NCI-H2227 (cell line): Measurements from ENCODE around the gene MAT1A.
"Not testable (repeated sequence)": the region's sequence is repeated elsewhere in the genome, so short reads cannot be mapped to it uniquely, and the experiment has no call there.

Experiments used
- DNase-seq: peaks from one replicate; lab custom pipeline; 2025; ENCODE audit not compliant: unreplicated experiment; lab: John Stamatoyannopoulos, UW

Gene MAT1A

DNA sequence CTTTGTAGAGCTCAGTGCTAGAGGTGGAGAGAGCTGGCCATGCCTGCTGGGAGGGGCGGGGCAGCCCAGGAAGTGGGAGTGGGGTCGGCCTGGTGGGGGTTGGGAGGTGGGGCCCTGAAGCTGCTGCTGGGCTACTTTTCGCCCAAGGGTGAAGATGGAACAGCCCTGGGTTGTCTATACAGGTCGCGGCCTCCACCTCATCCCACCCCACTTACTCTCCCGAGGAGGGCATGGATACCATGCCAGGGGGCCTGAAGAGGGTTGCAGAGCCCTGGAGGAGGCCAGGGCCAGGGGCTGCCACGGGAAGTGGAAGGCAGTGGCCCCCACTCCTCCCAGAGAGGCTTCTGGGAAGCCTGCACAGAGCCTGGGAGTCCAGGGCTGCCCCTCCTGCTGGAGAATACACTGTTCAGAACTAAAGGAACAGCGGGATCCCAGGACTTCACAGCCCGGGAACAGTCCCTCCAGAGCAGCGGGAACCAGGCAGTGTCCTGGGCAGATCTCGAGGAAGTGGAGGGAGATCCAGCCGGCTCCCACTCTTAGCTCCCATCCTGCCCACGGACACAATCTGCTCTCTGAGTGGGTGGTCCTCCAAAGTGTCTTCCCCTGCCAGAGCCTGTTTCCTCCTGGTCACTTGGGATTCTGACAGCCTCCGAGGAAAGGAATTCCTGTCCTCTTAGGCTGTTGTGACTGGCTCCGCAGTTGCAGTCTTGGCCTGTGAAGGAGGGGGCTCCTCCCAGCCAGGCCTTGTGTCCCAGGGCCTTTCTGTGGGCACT is 23.5 kb downstream of the MAT1A start:
- DNase-seq, result no peak

DNA sequence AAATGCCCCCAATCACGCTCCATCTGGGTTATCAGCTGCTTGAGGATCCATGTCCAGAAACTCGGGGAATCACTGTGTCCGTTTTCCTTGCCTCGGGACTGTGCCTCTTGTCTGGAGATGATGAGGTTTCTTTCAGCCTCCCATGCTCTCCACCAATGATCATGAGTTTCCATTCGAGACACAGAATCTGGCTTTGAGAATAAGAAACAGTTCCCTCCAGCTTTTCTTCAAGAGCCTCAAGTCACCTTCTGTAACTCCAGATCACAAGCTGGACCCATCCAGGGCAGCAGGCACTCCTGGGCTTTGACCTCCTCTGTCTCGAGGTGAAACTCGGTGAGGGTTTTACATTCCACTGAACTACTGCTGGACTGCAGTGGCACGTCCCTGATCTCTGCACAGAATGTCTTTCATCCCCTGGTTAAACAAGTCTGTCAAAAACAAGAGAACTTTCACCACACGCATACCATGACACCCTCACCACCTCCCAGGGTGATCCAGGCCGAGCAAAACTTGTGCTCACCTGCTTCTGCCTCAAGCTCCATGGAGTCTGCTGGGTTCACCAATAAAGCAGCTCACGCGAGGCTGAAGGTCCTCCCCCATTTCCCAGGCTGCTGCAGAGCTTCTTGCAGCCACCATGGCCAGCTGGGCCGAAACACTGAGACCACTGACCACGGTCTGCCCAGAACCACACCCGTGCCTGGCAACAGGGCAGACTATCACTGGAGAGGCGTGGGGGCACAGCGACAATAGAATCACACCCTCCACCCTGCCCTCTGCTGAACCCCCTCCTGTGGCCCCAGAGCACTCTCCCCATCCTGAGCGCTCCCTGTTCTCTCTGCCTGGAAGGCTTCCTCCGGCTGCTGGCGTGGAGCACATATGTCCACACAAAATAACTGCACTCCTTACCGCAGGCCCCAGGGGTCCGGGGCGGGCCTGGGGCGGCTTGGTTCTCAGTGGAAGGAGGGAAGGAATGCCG is 25.1 kb downstream of the MAT1A start:
- DNase-seq, result no peak

DNA sequence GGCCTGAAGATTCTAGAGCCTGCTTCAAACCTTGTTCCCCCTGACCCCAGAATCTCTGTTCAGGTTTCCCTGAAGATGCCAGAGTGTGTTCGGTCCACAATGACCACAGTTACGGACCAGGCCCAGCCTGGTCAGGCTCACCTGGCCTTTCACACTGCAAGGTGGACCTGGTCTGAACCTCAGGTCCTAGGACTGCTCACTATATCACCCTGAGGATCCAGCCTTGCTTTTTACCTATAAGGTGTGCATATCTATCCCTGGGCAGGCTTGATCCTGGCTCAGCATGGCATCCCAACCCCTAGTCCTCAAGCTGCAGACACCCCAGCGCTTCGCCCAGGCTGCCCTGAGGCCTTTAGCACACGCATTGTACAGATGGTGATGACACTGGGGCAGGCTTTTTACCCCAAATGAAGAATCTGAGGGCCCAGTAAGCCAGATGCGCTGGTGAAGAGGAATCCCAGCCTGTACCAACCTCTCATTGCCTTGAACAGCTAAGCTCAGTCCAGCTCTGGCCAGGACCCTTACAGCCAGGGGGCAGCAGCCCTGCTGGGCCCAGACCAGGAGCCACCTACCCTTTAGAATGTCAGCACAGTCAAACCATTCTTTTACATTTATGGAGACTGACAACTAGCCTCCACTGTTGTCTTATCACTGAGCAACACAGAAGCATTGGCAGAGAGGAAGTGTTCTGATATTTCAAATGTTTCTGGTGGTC is 28.0 kb downstream of the MAT1A start:
- DNase-seq, result no peak

DNA sequence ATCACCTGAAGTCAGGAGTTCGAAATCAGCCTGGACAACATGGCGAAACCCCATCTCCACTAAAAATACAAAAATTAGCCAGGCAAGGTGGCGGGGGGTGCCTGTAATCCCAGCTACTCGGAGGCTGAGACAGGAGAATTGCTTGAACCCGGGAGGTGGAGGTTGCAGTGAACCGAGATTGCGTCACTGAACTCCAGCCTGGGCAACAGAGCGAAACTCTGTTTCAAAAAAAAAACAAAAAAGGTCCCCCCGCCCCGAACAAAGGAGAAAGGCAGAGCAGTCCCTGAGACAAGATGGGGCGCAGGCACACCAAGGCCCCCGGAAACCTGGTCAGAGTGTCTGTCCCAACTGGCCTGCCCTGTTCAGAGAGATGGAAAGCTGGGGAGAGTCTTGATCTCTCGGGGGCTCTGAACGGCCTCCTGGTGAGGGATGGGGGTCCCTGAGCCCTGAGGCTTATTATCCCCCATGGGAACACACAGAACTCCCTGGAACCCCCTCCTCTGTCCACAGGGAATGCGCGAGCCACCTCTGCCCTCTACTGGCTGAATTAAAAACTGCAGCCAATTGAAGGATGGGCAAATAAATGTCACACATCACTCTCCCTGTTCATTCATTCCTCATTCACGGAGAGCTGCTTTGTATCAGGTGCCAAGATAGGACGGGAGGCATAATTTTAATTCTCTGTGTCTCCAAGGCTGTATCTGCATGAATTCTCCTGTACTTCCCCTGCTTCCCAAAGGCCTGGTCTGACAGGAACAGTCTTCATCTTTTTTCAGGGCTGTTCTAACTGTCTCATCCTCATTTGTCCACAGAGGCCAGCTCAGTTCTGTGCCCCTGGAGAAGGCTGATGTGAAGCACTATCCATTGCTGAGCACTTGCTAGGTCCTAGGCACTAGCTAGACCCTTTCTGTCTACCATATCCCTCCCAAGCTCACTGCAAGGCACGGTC is 28.9 kb downstream of the MAT1A start:
- DNase-seq, result peak; percentile 46

DNA sequence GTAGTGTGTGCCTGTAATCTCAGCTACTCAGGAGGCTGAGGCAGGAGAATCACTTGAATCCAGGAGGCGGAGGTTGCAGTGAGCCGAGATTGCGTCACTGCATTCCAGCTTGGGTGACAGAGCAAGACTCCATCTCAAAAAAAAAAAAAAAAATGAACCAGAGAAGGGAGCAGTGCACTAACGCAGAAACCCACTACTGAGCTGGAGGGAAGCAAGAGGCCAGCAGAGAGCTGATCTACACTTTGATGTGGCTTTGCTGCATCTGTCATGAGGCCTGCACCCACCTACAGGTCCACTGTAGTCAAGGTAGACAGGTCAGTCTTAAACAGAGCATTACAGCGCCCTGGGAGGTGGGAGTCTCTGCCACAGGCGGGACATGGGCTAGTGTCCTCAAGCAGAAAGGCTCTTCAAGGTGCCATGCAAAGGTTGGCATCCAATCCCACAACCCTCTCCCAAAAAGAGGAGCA is 30.0 kb downstream of the MAT1A start:
- no peak for DNase-seq

DNA sequence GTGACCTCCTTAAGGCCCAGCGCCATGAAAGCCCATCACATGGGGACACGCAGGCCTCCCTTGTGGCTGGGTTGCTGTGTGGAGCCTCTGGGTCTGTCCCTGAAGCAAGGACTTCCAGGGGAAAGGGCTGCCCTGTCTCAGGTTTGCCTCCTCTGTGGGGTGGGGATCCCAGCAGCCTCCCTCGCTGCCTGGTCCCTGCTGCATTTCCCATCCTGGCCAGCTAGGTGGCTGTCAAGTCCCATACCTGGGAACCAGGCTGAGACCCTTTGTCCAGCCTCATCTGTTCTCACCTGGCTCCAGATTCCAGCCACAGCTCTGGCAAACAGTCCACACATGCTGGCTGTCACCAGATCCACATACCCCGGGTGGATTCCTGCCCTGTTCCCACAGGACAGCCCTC is 32.7 kb downstream of the MAT1A start:
- DNase-seq, result not testable (repeated sequence)

DNA sequence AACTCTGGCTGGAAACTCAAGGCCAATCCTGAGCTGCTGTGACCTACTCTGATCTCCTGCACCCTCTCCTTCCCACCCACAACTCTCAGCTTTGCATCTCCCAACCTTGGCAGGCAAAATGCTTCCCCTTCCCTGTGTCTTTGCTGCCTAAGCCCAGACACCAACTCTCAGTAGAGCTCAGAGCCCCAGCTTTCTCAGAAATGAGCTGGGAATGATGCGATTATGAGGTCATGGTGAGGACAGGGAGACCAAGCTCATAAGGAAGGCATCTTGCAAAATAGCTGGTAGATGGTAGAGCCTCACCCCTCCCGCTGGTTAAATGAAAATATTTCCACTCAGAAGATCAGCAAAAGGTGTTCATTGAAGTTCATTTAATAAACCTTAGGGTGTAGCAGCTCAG is 34.7 kb downstream of the MAT1A start:
- DNase-seq, result not testable (repeated sequence)

DNA sequence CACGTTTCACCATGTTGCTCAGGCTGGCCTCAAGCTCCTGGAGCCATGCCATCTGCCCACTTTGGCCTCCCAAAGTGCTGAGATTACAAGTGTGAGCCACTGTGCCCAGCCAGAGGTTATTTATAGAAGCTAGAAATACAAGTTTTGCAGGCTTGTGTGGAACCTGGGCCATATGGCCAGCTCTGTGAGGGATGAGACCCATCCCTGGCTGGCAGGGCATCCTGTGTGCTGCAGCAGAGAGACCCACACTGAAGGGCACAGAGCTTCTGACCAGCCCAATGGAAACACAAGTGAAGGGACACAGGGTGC is 35.5 kb downstream of the MAT1A start:
- not testable (repeated sequence) for DNase-seq

DNA sequence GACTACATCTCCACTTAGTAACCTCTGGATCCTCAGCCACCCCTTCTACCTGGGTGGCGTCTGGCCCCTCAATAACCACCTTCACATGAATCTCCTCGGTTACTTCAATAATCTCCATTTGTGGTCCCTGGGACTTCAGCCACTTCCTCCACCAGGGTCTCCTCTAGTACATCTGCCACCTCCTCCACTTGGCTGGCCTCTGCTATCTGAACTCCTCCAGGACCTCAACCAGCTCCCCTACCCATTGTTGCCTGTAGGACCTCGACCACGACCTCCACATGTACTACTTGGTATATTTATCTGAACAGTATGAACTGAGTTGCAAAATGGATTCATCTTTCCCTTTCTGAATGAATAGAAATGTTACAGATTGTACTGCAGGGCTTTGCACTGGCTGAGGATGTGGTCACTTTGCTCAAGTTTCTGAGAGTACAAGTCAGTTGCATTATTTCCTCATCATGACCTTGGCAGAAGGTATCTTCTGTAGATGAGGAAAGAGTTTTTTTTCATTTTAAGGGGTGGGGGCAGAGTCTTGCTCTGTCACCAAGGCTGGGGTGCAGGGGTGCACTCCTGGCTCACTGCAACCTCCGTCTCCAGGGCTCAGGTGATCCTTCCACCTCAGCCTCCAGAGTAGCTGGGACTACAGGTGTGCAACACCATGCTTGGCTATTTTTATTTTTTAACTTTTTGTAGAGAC is 36.0 kb downstream of the MAT1A start:
- DNase-seq, result no peak

DNA sequence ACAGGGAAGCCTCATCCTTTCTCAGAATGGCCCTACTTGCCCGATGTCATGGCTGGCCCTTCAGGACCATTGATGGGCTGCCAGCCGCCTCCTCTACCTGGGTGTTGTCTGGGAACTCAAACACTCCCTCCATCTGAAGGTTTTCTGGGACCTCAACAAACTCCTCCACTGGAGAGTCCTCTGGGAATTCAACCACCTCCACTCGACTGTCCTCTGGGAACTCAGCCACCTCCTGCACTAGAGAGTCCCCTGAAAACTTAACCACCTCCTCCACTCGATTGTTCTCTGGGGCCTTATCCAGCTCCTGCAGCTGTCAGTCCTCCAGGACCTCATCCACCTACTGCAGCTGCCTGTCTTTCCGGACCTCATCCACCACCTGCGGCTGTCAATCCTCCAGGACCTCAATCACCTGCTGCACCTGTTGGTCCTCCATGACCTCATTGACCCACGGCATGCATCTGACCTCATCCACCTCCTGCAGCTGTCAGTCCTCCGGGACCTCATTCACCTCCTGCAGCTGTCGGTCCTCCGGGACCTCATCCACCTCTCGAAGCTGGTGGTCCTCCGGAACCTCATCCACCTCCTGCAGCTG is 37.1 kb downstream of the MAT1A start:
- DNase-seq, result no peak

DNA sequence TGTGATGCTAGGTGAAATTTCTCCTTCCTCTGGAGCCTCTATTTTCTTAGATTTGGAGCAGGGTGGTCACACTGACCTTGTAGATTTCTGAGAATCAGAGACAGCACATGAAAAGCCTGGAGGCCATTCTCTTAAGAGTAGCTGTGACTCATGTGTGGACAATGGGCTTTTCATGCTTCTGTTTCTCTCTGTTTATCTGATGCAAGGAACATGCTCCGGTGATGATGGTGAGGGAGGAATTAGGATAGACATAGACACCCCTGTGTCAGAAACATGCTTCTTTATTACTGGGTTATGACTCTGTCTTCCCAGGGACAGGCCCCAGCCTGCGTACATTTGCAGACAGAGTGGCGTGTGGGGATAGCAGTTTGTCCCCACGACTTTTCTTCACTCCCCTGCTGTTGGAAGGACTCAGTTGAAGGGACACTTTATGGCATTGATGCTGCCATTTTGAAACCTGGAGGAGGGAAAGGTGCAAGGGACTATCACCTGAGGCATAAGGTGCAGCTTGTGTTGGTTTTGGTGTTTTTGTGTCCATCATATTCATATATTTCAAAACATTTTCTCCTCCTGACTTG is 37.7 kb downstream of the MAT1A start:
- not testable (repeated sequence) for DNase-seq

DNA sequence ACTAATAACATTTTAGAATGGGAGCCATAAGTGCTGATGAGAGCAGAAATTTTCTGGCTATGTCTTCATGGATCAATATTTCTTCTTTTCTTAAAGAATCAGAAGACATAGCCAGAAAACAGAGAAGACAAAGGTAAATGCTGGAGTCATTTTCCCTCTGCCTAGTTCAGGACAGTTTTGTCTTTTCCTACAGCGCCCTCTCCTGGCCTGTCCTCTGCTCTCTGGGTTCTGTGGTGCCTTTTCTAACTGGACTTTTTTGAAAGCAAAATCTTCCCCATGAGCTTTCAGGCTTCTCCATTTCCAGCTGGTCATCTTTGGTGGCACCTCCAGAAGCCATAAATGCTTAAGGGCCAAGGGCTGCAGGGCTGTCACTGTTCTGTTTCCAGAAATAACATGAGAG is 39.1 kb downstream of the MAT1A start:
- not testable (repeated sequence) for DNase-seq

DNA sequence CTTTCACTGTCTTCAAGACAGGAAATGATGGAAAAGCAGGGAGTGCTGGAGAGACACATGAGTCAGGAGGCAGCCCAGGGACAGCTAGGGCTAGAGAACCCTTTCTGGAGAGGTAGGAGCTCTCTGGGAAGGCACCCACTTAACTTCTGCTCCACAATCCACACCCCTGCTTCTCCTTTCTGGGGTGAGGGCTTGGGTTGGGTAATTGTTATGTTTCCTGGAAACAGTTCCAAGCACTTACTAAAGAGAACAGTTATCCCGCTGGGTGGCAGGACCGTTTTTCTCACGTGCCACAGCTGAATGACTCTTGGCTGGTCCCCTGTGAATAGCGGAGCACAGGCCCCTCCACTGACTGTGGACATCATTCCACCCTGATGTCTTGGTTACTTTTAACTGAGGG is 39.6 kb downstream of the MAT1A start:
- not testable (repeated sequence) for DNase-seq

DNA sequence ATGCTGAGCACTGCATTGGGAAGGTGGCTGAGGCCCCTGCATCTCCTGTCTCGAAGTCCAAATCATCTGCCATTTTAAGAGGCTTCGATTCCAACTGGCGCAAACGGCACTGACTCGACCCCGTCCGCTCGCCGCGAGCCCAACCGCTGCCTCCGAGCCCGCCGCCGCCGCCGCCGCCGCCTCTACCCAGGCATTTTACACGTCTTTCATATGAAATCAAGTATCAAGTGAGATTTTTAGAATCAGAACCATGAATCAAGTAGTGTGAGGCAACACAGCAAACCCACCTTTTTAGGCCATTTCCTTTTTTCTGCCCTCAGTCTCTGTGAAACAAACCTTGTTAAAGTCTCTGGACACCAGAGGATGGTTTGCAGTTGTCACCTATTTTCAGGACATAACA is 41.8 kb downstream of the MAT1A start:
- not testable (repeated sequence) for DNase-seq

DNA sequence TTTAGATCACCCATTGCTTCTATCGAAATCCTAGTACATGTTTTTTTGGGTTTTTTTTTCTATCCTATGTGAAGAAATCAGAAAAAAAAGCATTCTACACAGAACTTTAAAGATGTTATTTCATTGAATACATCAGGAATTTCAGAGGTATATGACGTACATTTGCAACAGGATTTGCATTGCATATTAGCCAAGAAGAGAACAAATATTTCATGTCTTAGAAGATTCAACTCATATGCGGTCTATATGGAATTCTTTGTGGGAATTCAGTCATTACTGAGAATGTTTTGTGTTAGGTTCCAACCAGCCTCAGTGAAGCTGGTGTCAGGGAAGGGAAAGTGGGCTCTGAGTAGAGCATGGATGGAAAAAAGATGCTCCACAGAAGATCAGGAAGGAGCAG is 45.1 kb downstream of the MAT1A start:
- DNase-seq, result not testable (repeated sequence)

DNA sequence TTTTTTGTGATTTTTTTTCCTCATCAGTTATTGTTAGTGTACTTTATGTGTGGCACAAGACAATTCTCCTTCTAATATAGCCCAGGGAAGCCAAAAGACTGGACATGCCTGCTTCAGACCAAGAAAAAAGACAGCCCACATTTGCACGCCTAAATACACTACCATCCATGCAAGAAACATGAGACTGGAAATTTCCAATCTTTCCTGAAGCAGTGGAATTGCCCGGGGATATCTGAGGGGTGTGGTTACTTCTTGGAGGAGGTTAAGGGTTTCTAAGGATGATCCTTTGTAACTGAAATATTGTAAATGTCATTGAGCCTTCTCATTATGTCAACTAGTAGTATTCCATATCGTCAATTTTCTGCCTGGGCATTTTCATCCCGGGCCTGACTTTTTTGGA is 47.1 kb downstream of the MAT1A start:
- DNase-seq, result not testable (repeated sequence)

DNA sequence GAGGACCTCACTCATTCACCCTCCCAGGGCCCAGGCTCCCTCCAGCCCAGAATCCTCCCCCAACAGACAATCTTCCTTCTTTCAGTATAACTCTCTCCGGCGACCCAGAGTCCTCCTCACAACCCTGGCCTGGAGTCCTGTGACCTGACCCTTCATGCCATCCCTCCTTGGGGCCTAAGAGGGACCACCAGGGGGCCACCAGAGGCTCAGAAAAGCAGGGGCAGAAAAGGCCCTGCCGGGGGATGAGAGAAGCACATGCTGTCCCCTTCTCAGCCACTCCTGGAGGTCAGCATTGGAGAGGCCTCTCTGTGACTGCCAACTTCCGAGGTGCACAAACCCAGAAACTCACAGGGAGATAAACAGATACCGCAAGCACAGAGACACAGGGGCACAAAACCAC is 53.0 kb downstream of the MAT1A start:
- DNase-seq, result not testable (repeated sequence)

DNA sequence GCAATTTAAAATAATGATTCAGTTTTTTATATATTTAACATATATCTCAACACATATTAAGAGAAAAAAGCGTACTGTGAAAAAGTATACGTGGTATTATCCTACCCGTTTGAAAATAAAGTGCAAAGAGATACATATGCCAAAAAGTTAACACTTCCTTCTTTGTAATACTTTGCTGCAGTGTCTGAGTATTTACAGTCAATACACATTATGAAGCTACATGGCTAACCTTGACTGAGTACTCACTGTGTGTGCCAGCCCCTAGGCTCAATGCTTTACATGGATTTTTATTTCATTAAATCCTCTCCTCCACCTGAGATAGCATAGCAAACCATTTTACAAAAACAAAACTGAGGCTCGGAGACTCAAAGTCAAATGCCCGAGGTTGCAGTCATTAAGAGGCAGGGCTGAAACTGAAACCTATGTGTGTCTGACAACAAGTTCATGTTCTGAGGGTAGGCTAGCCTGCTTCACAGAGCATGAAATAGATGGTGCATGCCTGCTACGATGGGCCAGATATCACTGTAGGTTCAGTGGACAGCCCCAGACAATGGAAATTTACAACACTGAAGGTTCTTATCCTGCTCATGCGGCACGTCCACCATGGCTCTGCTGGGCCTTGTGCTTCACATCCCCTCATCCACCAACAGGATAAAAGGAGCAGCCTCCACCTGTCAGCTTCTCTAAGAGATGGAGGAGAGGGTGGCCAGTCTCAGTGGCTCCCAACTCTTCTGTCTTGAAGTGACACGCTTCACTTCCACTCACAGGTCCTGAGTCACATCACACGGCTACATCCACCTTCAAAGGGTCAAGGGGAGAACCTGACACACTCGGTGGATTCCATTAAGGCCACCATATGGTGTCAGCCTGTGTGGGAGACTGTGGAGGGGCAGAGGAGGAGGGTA is 54.9 kb downstream of the MAT1A start:
- not testable (repeated sequence) for DNase-seq
